Testis (tissue), 2 donors: ENCODE measurements around the gene CAMK2N2.

Experiments used
- CTCF ChIP-seq, 3 experiments: fragments of 450-650 bp in 2 of 3; fragments of 200-600 bp in 1 of 3; sonication (generic) in 1 of 3; IDR thresholded peaks; one replicate each; pipeline ENCODE4 v1.5.1; 2016 to 2019; ENCODE audit warnings: antibody characterized with exemption in 3 of 3, mild to moderate bottlenecking in 2 of 3, moderate library complexity in 1 of 3
- POLR2A ChIP-seq: fragments of 450-650 bp; IDR thresholded peaks from one replicate; pipeline ENCODE4 v1.6.1; 2017; ENCODE audit warnings: antibody characterized with exemption, mild to moderate bottlenecking, moderate library complexity

DNA sequence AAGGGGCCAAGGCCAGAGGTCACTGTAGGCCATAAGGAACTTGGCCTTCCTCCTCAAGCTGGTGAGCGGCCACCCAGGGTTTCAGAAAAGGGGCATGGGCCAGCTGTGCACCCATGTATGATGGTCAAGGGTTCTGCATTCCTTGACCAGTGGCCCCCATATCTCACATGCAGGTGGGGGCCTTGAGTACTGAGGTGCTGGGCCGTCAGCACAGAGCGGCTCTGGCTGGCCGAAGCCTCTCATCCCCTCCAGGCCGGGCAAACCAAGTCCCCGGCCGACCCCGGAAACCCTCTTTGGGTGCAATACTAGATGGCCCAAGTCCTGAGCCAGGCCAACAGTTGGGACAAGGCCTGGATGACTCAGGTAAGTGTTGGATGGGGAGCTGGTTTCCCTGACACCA, 22.1 kb downstream of the CAMK2N2 start:
- TF ChIP-seq CTCF (IDR thresholded peaks at IDR 0.05) (no peak), POLR2A (no peak)
